KOPT-K1 (cell line): ENCODE data around the gene ACKR4.
"Not testable (repeated sequence)": the region's sequence is repeated elsewhere in the genome, so short reads cannot be mapped to it uniquely, and the experiment has no call there.

Experiments
- H3K27ac ChIP-seq: fragments of 200-600 bp; sonication (generic); 2 replicates; pipeline ENCODE4 v1.5.1; 2016; ENCODE audit warnings: antibody characterized with exemption, mild to moderate bottlenecking, low read depth, low read length; ENCODE audit not compliant: poor library complexity, severe bottlenecking
- H3K36me3 ChIP-seq: fragments of 200-600 bp; sonication (generic); 2 replicates; pipeline ENCODE4 v1.5.1; 2017; ENCODE audit warnings: antibody characterized with exemption, mild to moderate bottlenecking, low read length, moderate library complexity; ENCODE audit not compliant: insufficient read depth
- H3K9me3 ChIP-seq: fragments of 200-600 bp; sonication (generic); 2 replicates; pipeline ENCODE4 v1.5.1; 2017; ENCODE audit warnings: antibody characterized with exemption, low read length, mild to moderate bottlenecking; ENCODE audit not compliant: insufficient read depth, poor library complexity, severe bottlenecking

Gene ACKR4

GRCh38 chr3:132569580-132569979, 27.5 kb upstream of the ACKR4 start:
- Histone ChIP-seq H3K9me3 (peaks cover 4% of the 10 kb centered on the region), H3K36me3 (no peaks in the 10 kb centered on the region), H3K27ac (no peak overlapping the region)

- Histone ChIP-seq H3K27ac (no peak overlapping the region), H3K36me3 (no peaks in the 10 kb centered on the region), H3K9me3 (peaks cover 4% of the 10 kb centered on the region)
These were observed 27.1 kb upstream of the ACKR4 start for GRCh38 chr3:132570016-132570415.

DNA sequence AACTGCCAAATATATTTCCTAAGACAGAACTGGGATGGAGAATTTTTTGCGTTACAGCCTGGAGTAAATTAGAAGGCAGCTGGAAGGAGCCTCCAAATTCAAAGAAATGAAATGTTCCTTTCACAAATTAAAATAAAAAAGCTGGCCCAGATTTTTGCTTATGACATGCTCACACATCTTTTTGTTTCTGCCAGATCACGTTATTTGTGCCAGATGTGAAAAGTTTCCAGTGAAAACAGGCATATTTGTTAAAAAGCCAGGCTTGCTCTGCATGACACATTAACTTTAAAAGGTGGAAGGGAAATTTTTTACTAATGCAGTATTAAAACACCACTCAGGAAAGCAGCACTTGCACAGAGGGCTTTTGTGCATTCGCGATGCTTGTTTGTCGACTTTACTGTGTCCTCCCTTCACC, 23.3 kb upstream of the ACKR4 start:
- Histone ChIP-seq H3K27ac (no peak overlapping the region), H3K36me3 (peaks cover 11% of the 10 kb centered on the region; the same call in 1 of the 2 replicates), H3K9me3 (peaks cover 4% of the 10 kb centered on the region)

- Histone ChIP-seq H3K9me3 (no peaks in the 10 kb centered on the region), H3K36me3 (no peaks in the 10 kb centered on the region), H3K27ac (no peak overlapping the region)
These were observed 9.7 kb upstream of the ACKR4 start for GRCh38 chr3:132587401-132587800.

DNA sequence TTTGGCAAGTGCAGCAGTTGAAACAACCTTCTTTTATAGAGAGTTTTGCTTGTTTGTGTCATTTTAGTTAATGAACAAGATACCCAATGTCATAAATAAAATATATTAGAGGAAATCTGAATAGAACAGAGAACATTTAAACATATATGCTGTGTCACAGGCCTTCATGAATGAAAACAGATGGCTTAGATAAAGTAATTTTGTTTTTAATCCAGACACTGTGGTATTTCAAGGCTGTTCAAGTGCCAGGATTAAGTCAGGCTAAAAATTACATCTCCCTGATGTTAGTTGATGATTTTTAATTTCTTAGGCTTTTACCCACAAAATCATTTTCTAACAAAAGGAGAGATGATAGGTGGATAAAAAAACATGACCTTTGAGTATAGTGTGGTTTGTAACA, 4.9 kb upstream of the ACKR4 start:
- H3K9me3 ChIP-seq = no peaks in the 10 kb centered on the region
- no peaks in the 10 kb centered on the region for H3K36me3 ChIP-seq
- no peak overlapping the region for H3K27ac ChIP-seq

DNA sequence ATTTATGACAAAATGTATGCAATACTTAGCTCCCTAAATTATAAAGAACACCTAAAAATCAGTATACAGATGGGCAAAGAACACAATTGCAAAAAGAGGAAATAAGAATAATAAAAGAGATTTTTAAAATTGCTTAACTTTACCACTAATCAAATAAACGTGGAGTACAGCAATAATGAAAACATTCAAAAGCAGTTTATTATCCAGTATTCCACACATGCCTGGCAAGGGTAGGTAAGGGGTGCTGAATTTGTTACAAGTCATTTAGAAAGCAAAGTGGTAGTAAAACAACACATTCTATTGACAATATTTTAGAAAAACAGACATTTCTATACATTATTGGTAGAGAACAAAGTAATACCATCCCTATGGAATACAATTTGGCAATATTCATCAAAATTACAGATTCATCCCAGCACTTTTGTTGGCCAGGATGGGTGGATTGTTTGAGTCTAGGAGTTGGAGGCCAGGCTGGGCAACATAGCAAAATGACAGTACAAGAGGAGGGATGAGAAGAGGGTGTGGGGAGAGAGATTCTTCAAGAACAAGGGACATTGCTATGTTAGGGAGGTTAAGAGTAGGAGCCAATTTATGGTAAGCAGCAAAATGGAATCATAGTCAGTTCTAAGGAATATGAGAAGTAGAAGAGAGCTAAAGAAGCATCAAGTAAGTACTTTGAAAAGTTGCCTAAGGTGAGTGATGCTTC, 3.7 kb upstream of the ACKR4 start:
- Histone ChIP-seq H3K36me3 (peaks cover under 1% of the 10 kb centered on the region; the same call in 1 of the 2 replicates), H3K27ac (no peak overlapping the region), H3K9me3 (no peaks in the 10 kb centered on the region)

DNA sequence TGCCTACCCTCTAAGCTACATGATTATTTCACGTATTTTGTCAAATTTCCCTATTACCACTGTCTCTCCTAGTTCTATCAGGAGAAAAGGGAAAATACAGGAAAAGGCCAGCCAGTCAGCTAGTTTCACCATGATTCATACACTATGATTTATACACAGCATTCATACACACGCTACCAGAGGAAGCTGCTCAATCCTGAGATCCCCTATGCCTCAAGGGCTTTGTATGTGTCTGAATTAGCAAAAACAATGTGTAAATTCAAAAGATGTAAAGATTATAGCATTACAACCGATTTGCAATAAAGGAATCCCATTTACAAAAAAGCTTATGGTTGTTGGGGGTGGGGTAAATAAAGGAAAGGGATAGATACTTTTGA, 3.1 kb upstream of the ACKR4 start:
- H3K27ac ChIP-seq = no peak overlapping the region
- no peaks in the 10 kb centered on the region for H3K9me3 ChIP-seq
- peaks cover 5% of the 10 kb centered on the region; the same call in 1 of the 2 replicates for H3K36me3 ChIP-seq

GRCh38 chr3:132594498-132594897, 2.6 kb upstream of the ACKR4 start:
- Histone ChIP-seq H3K27ac (no peak overlapping the region), H3K36me3 (peaks cover 5% of the 10 kb centered on the region; the same call in 1 of the 2 replicates), H3K9me3 (no peaks in the 10 kb centered on the region)

GRCh38 chr3:132595014-132595413, 2.1 kb upstream of the ACKR4 start:
- no peaks in the 10 kb centered on the region for H3K9me3 ChIP-seq
- H3K36me3 ChIP-seq = peaks cover 5% of the 10 kb centered on the region; the same call in 1 of the 2 replicates
- no peak overlapping the region for H3K27ac ChIP-seq

DNA sequence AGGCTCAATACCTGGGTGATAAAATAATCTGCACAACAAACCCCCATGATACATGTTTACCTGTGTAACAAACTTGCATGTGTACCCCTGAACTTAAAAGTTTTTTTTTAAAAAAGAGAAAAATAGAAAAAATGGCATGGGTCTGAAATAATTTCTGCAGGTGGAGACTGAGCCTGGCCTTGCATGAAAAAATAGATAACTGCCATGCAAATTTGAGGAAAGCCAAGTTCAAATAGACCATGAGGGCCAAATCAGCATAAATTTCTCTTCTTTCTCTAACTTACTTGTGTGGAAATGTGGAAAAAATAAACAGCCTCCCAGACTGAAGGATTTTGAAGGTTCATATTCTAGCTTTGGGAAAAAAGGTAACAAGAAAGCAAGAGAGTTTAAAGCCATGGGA, 744 bp upstream of the ACKR4 start:
- H3K9me3 ChIP-seq = no peaks in the 10 kb centered on the region
- no peak overlapping the region for H3K27ac ChIP-seq
- H3K36me3 ChIP-seq = peaks cover 5% of the 10 kb centered on the region; the same call in 1 of the 2 replicates

- Histone ChIP-seq H3K27ac (no peak overlapping the region), H3K9me3 (no peaks in the 10 kb centered on the region), H3K36me3 (peaks cover 5% of the 10 kb centered on the region; the same call in 1 of the 2 replicates)
These were observed 590 bp downstream of the ACKR4 start for GRCh38 chr3:132597660-132598059.

GRCh38 chr3:132598181-132598580, 1.1 kb downstream of the ACKR4 start:
- H3K9me3 ChIP-seq = no peaks in the 10 kb centered on the region
- peaks cover 10% of the 10 kb centered on the region; the same call in 1 of the 2 replicates for H3K36me3 ChIP-seq
- H3K27ac ChIP-seq = no peak overlapping the region

- not testable (repeated sequence) for H3K27ac ChIP-seq
- peaks cover 11% of the 10 kb centered on the region; the same call in 1 of the 2 replicates for H3K36me3 ChIP-seq
These were observed 3.5 kb downstream of the ACKR4 start for GRCh38 chr3:132600614-132601013.

DNA sequence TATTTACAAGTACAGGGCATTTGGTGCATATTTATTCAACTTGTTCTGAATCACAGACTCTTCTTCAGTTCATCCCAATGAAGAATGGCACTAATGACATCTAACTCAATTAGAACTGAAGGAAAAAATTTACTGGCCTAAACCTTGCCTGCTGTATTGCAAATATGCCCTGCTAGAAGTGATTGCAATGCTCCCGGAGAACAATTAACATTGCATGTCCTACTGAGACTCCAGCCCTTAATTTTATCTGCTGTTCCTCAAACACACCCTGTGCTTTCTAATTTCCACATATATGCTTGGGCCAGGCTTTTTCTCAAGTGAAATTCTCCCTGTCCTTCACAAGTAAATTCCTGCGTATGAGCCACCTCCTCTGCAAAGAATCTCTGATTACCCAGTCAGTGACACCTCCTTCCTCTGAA, 8.3 kb downstream of the ACKR4 start:
- Histone ChIP-seq H3K36me3 (peaks cover 7% of the 10 kb centered on the region; the same call in 1 of the 2 replicates), H3K9me3 (no peaks in the 10 kb centered on the region), H3K27ac (no peak overlapping the region)

More at GRCh38 chr3:132600614-132601013, 3.5 kb downstream of the ACKR4 start:
- H3K9me3 ChIP-seq = not testable (repeated sequence)

GRCh38 chr3:132606085-132606484, 9.0 kb downstream of the ACKR4 start:
- H3K27ac ChIP-seq = no peak overlapping the region
- no peaks in the 10 kb centered on the region for H3K9me3 ChIP-seq
- H3K36me3 ChIP-seq = peaks cover 7% of the 10 kb centered on the region; the same call in 1 of the 2 replicates

DNA sequence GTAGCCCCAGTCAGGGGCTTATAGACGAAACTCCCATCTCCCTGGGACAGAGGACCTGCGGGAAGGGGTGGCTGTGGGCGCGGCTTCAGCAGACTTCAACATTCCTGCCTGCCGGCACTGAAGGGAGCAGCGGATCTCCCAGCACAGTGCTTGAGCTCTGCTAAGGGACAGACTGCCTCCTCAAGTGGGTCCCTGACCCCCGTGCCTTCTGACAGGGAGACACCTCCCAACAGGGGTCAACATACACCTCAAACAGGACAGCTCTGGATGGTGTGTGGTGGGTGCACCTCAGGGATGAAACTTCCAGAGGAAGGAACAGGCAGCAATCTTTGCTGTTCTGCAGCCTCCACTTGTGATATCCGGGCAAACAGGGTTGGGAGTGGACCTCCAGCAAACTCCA, 9.6 kb downstream of the ACKR4 start:
- H3K27ac ChIP-seq, H3K36me3 ChIP-seq, H3K9me3 ChIP-seq: not testable (repeated sequence)
